Astrocyte (in vitro differentiated cells and primary cell): ENCODE measurements around the gene ZSWIM4. TPM values are rescaled to one million over a fixed set of nuclear protein-coding genes. Genes with fewer than 3 reads are reported as not detected.

Experiments
- DNase-seq: peaks from one replicate; pipeline ENCODE4 v3.0.0-alpha.2; 2010; ENCODE audit warnings: low read depth
- FAIRE-seq: peaks from 2 replicates; lab custom pipeline; 2011; peaks lifted over from hg19 to GRCh38; lab: Jason Lieb, UNC
- H2AFZ ChIP-seq: 2 replicates; pipeline ENCODE4 v1.6.0; 2012; ENCODE audit warnings: low read depth, low read length, inconsistent platforms
- H3K27ac ChIP-seq: 2 replicates; pipeline ENCODE4 v1.5.1; 2011; ENCODE audit warnings: low read depth, low read length, inconsistent platforms
- H3K27me3 ChIP-seq: 2 replicates; pipeline ENCODE4 v1.6.0; 2011; ENCODE audit warnings: low read length, inconsistent platforms; ENCODE audit not compliant: insufficient read depth
- H3K36me3 ChIP-seq: 2 replicates; pipeline ENCODE4 v1.5.1; 2011; ENCODE audit warnings: low read length, inconsistent platforms; ENCODE audit not compliant: insufficient read depth
- H3K4me1 ChIP-seq: 2 replicates; pipeline ENCODE4 v1.5.1; 2011; ENCODE audit warnings: low read length, inconsistent platforms; ENCODE audit not compliant: insufficient read depth
- H3K4me2 ChIP-seq: 2 replicates; pipeline ENCODE4 v1.6.0; 2012; ENCODE audit warnings: low read length, inconsistent platforms
- H3K4me3 ChIP-seq: 2 replicates; pipeline ENCODE4 v1.5.1; 2011; ENCODE audit warnings: low read depth, mild to moderate bottlenecking, low read length, inconsistent platforms; ENCODE audit not compliant: insufficient read depth
- H3K79me2 ChIP-seq: 2 replicates; pipeline ENCODE4 v1.6.0; 2012; ENCODE audit warnings: mild to moderate bottlenecking, low read length, inconsistent platforms; ENCODE audit not compliant: insufficient read depth
- H3K9ac ChIP-seq: 2 replicates; pipeline ENCODE4 v1.6.0; 2012; ENCODE audit warnings: mild to moderate bottlenecking, low read length, inconsistent platforms
- H3K9me3 ChIP-seq: 2 replicates; pipeline ENCODE4 v1.5.1; 2012; ENCODE audit warnings: low read depth, mild to moderate bottlenecking, low read length, inconsistent platforms; ENCODE audit not compliant: insufficient read depth
- H4K20me1 ChIP-seq: 2 replicates; pipeline ENCODE4 v1.6.0; 2012; ENCODE audit warnings: low read length, inconsistent platforms; ENCODE audit not compliant: insufficient read depth
- H3K27ac Mint-ChIP-seq: one replicate; pipeline ENCODE4 v1.8.0; 2021; ENCODE audit warnings: mild to moderate bottlenecking, mixed read lengths; ENCODE audit not compliant: unreplicated experiment
- H3K27me3 Mint-ChIP-seq: one replicate; pipeline ENCODE4 v1.8.0; 2021; ENCODE audit warnings: low read depth, mixed read lengths; ENCODE audit not compliant: unreplicated experiment
- H3K36me3 Mint-ChIP-seq: one replicate; pipeline ENCODE4 v1.8.0; 2021; ENCODE audit warnings: low read depth, mixed read lengths; ENCODE audit not compliant: unreplicated experiment
- H3K4me1 Mint-ChIP-seq: one replicate; pipeline ENCODE4 v1.8.0; 2021; ENCODE audit warnings: low read depth, mixed read lengths; ENCODE audit not compliant: unreplicated experiment
- H3K4me3 Mint-ChIP-seq: one replicate; pipeline ENCODE4 v1.8.0; 2021; ENCODE audit warnings: mild to moderate bottlenecking, moderate library complexity, mixed read lengths; ENCODE audit not compliant: unreplicated experiment
- H3K9me3 Mint-ChIP-seq: one replicate; pipeline ENCODE4 v1.8.0; 2021; ENCODE audit warnings: mild to moderate bottlenecking, mixed read lengths; ENCODE audit not compliant: unreplicated experiment
- EZH2 ChIP-seq: IDR thresholded peaks from 2 replicates; pipeline ENCODE4 v1.6.1; 2012; ENCODE audit warnings: mild to moderate bottlenecking, low read length, inconsistent platforms; ENCODE audit not compliant: insufficient read depth
- total RNA-seq: library from RNA; stranded (reverse); gene quantifications from 2 replicates; pipeline ENCODE4 v1.2.1, GENCODE V29; 2021
- TF ChIP-seq, protein P1 (sequence below): IDR thresholded peaks from 2 replicates; pipeline ENCODE4 v1.5.1; 2011; ENCODE audit warnings: low read depth, mild to moderate bottlenecking, inconsistent platforms, low read length, moderate library complexity; ENCODE audit not compliant: insufficient read depth

Gene ZSWIM4
- total RNA-seq, 1 donor from 2014 or later = 10.6 TPM

DNA sequence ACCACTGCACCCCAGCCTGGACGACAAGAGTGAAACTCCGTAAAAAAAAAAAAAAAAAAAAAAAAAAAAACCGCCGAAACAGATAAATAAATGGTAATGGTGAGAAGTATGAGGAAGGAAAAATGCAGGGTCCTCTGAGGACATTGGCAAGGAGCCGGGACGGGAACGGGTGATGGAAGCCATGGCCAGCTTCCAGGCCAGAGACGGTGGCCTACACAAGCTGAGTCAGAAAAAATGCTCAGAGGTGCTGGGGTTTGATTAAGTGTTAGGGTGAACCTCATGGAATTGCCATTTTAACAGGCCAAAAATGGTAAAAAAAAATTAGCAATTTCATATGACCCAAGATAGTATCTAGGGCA is 866 bp upstream of the ZSWIM4 start:
- no peak for FAIRE-seq
- Histone ChIP-seq H3K4me2 (peak overlapping the region; percentile 83), H3K27me3 (no peaks in the 10 kb centered on the region), H3K9ac (peak overlapping the region; percentile 90), H3K27ac (peak overlapping the region; percentile 90), H3K36me3 (no peaks in the 10 kb centered on the region), H3K9me3 (no peaks in the 10 kb centered on the region), H4K20me1 (peaks cover 6% of the 10 kb centered on the region), H3K79me2 (peaks cover 20% of the 10 kb centered on the region), H2AFZ (no peak overlapping the region), H3K4me3 (peak overlapping the region; percentile 68), H3K4me1 (peaks cover 34% of the 10 kb centered on the region)
- Mint-ChIP-seq H3K4me3 (peak overlapping the region; percentile 99), H3K9me3 (no peaks in the 10 kb centered on the region), H3K27ac (peak overlapping the region; percentile 94), H3K36me3 (no peaks in the 10 kb centered on the region), H3K27me3 (no peaks in the 10 kb centered on the region), H3K4me1 (peaks cover 11% of the 10 kb centered on the region)
- peak; percentile 97 for DNase-seq
- TF ChIP-seq EZH2 = no peak
- TF ChIP-seq, protein P1, sequence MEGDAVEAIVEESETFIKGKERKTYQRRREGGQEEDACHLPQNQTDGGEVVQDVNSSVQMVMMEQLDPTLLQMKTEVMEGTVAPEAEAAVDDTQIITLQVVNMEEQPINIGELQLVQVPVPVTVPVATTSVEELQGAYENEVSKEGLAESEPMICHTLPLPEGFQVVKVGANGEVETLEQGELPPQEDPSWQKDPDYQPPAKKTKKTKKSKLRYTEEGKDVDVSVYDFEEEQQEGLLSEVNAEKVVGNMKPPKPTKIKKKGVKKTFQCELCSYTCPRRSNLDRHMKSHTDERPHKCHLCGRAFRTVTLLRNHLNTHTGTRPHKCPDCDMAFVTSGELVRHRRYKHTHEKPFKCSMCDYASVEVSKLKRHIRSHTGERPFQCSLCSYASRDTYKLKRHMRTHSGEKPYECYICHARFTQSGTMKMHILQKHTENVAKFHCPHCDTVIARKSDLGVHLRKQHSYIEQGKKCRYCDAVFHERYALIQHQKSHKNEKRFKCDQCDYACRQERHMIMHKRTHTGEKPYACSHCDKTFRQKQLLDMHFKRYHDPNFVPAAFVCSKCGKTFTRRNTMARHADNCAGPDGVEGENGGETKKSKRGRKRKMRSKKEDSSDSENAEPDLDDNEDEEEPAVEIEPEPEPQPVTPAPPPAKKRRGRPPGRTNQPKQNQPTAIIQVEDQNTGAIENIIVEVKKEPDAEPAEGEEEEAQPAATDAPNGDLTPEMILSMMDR = no peak

DNA sequence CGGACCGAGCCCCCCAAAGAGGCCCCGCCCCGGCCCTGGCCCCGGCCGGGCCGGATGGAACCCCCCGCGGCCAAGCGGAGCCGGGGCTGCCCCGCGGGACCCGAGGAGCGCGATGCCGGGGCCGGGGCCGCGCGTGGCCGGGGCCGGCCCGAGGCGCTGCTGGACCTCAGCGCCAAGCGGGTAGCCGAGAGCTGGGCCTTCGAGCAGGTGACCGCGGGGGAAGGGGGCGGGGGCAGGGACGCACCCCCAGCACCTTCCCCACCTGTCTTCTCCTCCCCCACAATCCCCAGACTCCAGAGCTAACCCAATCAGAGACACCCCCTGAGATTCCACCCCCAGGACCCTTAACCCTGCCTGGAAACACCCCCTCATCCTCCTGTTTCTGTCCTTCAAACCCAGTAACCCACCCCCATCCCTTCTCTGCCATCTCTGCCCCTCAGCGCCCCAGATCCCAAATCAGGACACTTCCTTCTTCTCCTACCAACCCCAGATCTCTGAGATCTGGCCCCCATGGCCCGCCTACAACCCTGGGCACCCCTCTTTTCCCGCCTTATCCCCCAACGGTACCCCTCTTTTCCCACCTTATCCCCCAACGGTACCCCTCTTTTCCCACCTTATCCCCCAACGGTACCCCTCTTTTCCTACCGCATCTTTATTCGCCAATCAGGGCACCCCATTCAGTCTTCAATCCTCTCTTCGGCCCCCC is 505 bp downstream of the ZSWIM4 start:
- Histone ChIP-seq H4K20me1 (peaks cover 6% of the 10 kb centered on the region), H3K27ac (peak overlapping the region; percentile 95), H3K27me3 (no peaks in the 10 kb centered on the region), H3K4me3 (peak overlapping the region; percentile 80), H3K9me3 (no peaks in the 10 kb centered on the region), H3K4me2 (peak overlapping the region; percentile 99), H2AFZ (no peak overlapping the region), H3K36me3 (no peaks in the 10 kb centered on the region), H3K4me1 (peaks cover 32% of the 10 kb centered on the region), H3K79me2 (peaks cover 20% of the 10 kb centered on the region), H3K9ac (peak overlapping the region; percentile 97)
- Mint-ChIP-seq H3K9me3 (no peaks in the 10 kb centered on the region), H3K4me1 (peaks cover 11% of the 10 kb centered on the region), H3K4me3 (peak overlapping the region; percentile 88), H3K36me3 (peaks cover 2% of the 10 kb centered on the region), H3K27ac (peak overlapping the region; percentile 62), H3K27me3 (no peaks in the 10 kb centered on the region)
- TF ChIP-seq, protein P1 = no peak
- TF ChIP-seq EZH2 = no peak
- FAIRE-seq (no peak), DNase-seq (no peak)
